Lung microvascular endothelial cell (primary cell): Measurements from ENCODE around the gene C9orf57. TPM values are rescaled to one million over a fixed set of nuclear protein-coding genes. Genes with fewer than 3 reads are reported as not detected.
"Not testable (repeated sequence)": the region's sequence is repeated elsewhere in the genome, so short reads cannot be mapped to it uniquely, and the experiment has no call there.

Experiments used
- DNase-seq, 2 donors: peaks; one replicate each; pipeline versions ENCODE4 v3.0.0 to v3.0.0-alpha.2; 2010; ENCODE audit warnings: low read depth in 2 of 2
- total RNA-seq: library from RNA; depleted of rRNA; stranded (reverse); fragments of >200 nt; gene quantifications from 2 replicates; pipeline ENCODE4 v1.2.1, GENCODE V29; 2014

C9orf57 gene
- total RNA-seq, 1 donor from 2014 or later = not detected

- DNase-seq = no peak
Measured at GRCh38 chr9:72025906-72026305, 34.5 kb downstream of the C9orf57 start.

- no peak for DNase-seq
Measured at GRCh38 chr9:72023596-72023995, 36.8 kb downstream of the C9orf57 start.

DNA sequence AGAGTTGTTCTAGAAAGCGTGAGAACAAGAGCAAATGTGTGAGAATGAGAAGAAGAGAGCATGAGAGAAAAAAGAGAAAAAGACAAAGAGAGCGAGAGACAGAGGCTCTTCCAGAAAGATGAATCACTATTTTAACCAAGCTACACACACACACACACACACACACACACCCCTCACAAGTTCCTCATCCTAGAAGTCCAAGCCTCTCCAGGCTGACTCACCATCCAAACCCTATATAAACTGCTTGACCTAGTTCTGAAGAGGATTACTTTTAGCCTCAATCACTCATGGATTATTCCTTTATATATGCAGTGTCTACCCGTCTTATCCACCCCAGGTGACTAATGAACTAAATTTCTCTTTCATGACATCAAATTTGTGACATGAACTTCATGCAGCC lies 37.6 kb downstream of the C9orf57 start:
- peak in 1 of 2 donors; percentile 16 for DNase-seq

GRCh38 chr9:72013292-72013760 lies 47.1 kb downstream of the C9orf57 start:
- no peak for DNase-seq

DNA sequence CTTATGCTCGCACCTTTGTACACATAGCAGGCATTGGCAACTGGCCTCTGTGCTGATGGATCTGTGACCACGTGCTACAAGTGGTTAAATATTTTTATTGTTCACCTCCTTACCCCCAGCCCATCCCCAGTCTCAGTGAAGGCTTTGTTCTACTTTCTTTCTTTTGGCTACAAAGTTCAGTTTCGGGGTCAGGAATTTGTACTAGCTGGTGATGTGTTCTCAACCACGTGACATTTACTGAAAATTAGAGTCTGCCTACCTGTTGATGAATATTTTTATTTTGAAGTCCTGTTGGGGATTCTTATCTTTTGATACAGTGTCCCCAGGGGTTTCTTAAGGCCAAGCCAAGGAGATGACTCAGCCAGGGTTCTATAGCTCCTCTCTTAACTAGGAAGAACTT lies 47.8 kb downstream of the C9orf57 start:
- no peak for DNase-seq

- DNase-seq = not testable (repeated sequence)
Measured at GRCh38 chr9:72007726-72008125, 52.7 kb downstream of the C9orf57 start.

GRCh38 chr9:72006501-72006900 lies 53.9 kb downstream of the C9orf57 start:
- no peak for DNase-seq

GRCh38 chr9:72005451-72005850 lies 55.0 kb downstream of the C9orf57 start:
- no peak for DNase-seq

Other genes starting within 250 kb of the C9orf57 start
- 45.5 and 92.9 TPM in 2 replicates for gene ABHD17B, start 149.4 kb downstream of the C9orf57 start, total RNA-seq
- 11.9 and 12.4 TPM in 2 replicates for gene C9orf85, start 149.0 kb downstream of the C9orf57 start, total RNA-seq
- not detected in 2 replicates for gene GDA, start 88.8 kb upstream of the C9orf57 start, total RNA-seq